K562 (cell line): ENCODE results near the gene EFHB. TPM values are rescaled to one million over a fixed set of nuclear protein-coding genes. Genes with fewer than 3 reads are reported as not detected.

Source experiments
- ATAC-seq: fragments of 200-7000 bp; cut with Tn5 transposase; 3 replicates; pipeline ENCODE4 v1.9.1; 2020; ENCODE audit warnings: moderate library complexity
- BruUV-seq: library from RNA; stranded (reverse); fragments of 400-500 nt; replicated peaks from 2 replicates; lab custom pipeline; 2021; lab: Mats Ljungman, UMichigan
- CTCF ChIA-PET: fragments of 300-600 bp; formaldehyde crosslinking; extraction: SDS; loops from one replicate; lab custom pipeline; 2021; ENCODE audit warnings: low intra/inter-chr PET ratio; lab: Yijun Ruan, JAX
- POLR2A ChIA-PET: fragments of 300-600, 350-650 bp; sonication (Branson Sonifier 250); formaldehyde crosslinking; extraction: SDS; loops from one replicate; lab custom pipeline; 2021; ENCODE audit warnings: antibody characterized with exemption, inconsistent platforms; lab: Yijun Ruan, JAX
- DNase-seq, 4 experiments: peaks; one replicate each; pipeline versions ENCODE4 v3.0.0 to v3.0.0-alpha.2; 2011 to 2018; ENCODE audit warnings: low spot score in 3 of 4, mixed read lengths in 3 of 4; ENCODE audit errors: extremely low read depth in 1 of 4
- FAIRE-seq: peaks from 2 replicates; lab custom pipeline; 2011; peaks lifted over from hg19 to GRCh38; lab: Jason Lieb, UNC
- H2AFZ ChIP-seq: 2 replicates; pipeline ENCODE4 v1.6.0; 2011; ENCODE audit warnings: low read depth, low read length, control low read depth, inconsistent platforms
- H3K27ac ChIP-seq: fragments of 200-600 bp; 3 replicates; pipeline ENCODE4 v1.8.0; 2011; ENCODE audit warnings: low read depth, mild to moderate bottlenecking, control low read depth, inconsistent platforms, low read length, moderate library complexity, mixed read lengths; ENCODE audit errors: extremely low read depth
- H3K27me3 ChIP-seq, 2 experiments: fragments of 300-600 bp in 1 of 2; 2 replicates in 1 of 2; 3 replicates in 1 of 2; pipeline versions ENCODE4 v1.6.0 to v1.8.0; 2011; ENCODE audit warnings: inconsistent platforms in 2 of 2, low read length in 2 of 2, mild to moderate bottlenecking in 1 of 2, mixed read lengths in 1 of 2, moderate library complexity in 1 of 2; ENCODE audit not compliant: control insufficient read depth in 2 of 2, insufficient read depth in 2 of 2
- H3K36me3 ChIP-seq: fragments of 300-600 bp; 3 replicates; pipeline ENCODE4 v1.8.0; 2011; ENCODE audit warnings: mild to moderate bottlenecking, low read length, inconsistent platforms; ENCODE audit not compliant: control insufficient read depth, insufficient read depth
- H3K4me1 ChIP-seq, 2 experiments: fragments of 200-600 bp in 1 of 2; replicated peaks in 1 of 2; 2 replicates in 1 of 2; 3 replicates in 1 of 2; pipeline versions ENCODE4 v1.5.1 to v1.8.0; 2011; ENCODE audit warnings: inconsistent platforms in 2 of 2, low read length in 2 of 2, mild to moderate bottlenecking in 1 of 2, mixed read lengths in 1 of 2, moderate library complexity in 1 of 2; ENCODE audit not compliant: control insufficient read depth in 2 of 2, insufficient read depth in 2 of 2
- H3K4me2 ChIP-seq: 2 replicates; pipeline ENCODE4 v1.6.1; 2011; ENCODE audit warnings: low read length, control low read depth, inconsistent platforms, mixed read lengths; ENCODE audit not compliant: insufficient read depth
- H3K4me3 ChIP-seq: fragments of 200-600 bp; sonication (generic), shearing (Covaris generic); 2 replicates; pipeline ENCODE4 v1.5.1; 2016; ENCODE audit warnings: control low read depth, inconsistent platforms
- H3K79me2 ChIP-seq: fragments of 200-600 bp; 3 replicates; pipeline ENCODE4 v1.8.0; 2011; ENCODE audit warnings: low read length, inconsistent platforms; ENCODE audit not compliant: control insufficient read depth, insufficient read depth
- H3K9ac ChIP-seq, 2 experiments: 2 replicates each; pipeline versions ENCODE4 v1.6.0 to v1.6.1; 2011; ENCODE audit warnings: low read depth in 2 of 2, low read length in 2 of 2, control low read depth in 1 of 2, inconsistent platforms in 1 of 2, mild to moderate bottlenecking in 1 of 2, mixed read lengths in 1 of 2; ENCODE audit not compliant: insufficient read depth in 1 of 2
- H3K9me1 ChIP-seq: one replicate; pipeline ENCODE4 v1.6.0; 2011; ENCODE audit warnings: inconsistent platforms, mild to moderate bottlenecking, low read length, moderate library complexity; ENCODE audit not compliant: control insufficient read depth, insufficient read depth
- H3K9me3 ChIP-seq: replicated peaks from 2 replicates; pipeline ENCODE4 v1.5.1; 2011; ENCODE audit warnings: low read depth, low read length, inconsistent platforms; ENCODE audit not compliant: control insufficient read depth, insufficient read depth
- H4K20me1 ChIP-seq: replicated peaks from 2 replicates; pipeline ENCODE4 v1.6.1; 2011; ENCODE audit warnings: low read length, inconsistent platforms, mixed read lengths; ENCODE audit not compliant: control insufficient read depth, insufficient read depth
- ARID1B ChIP-seq: fragments of 450-650 bp; IDR thresholded peaks from 2 replicates; pipeline ENCODE4 v1.6.1; 2016; ENCODE audit warnings: antibody characterized with exemption, mild to moderate bottlenecking, inconsistent platforms
- EGR1 ChIP-seq: fragments of 450-650 bp; conservative IDR thresholded peaks from 2 replicates; pipeline ENCODE4 v1.6.1; 2017; ENCODE audit warnings: mild to moderate bottlenecking
- ELK1 ChIP-seq: sonication (generic); formaldehyde crosslinking; IDR thresholded peaks from 2 replicates; pipeline ENCODE4 v1.8.1; 2022; ENCODE audit warnings: missing genetic modification reagents
- GATAD2A ChIP-seq: fragments of 450-650 bp; IDR thresholded peaks from 2 replicates; pipeline ENCODE4 v1.6.1; 2017
- HMGN3 ChIP-seq: IDR thresholded peaks from 2 replicates; pipeline ENCODE4 v1.6.1; 2011; ENCODE audit warnings: borderline replicate concordance, low read depth, mild to moderate bottlenecking, mixed read lengths, low read length; ENCODE audit not compliant: insufficient read length; ENCODE audit errors: extremely low read depth
- ILF3 ChIP-seq: fragments of 450-650 bp; IDR thresholded peaks from 2 replicates; pipeline ENCODE4 v1.6.1; 2018; ENCODE audit warnings: antibody characterized with exemption, mild to moderate bottlenecking, moderate library complexity, borderline replicate concordance
- IRF9 ChIP-seq: fragments of 450-650 bp; IDR thresholded peaks from 2 replicates; pipeline ENCODE4 v1.6.1; 2016; ENCODE audit warnings: missing biosample characterization, missing genetic modification characterization
- MAZ ChIP-seq, 2 experiments: fragments of 450-650 bp in 1 of 2; sonication (generic) in 1 of 2; formaldehyde crosslinking; IDR thresholded peaks in 1 of 2; conservative IDR thresholded peaks in 1 of 2; 2 replicates each; pipeline versions ENCODE4 v1.4.0 to v1.5.0; 2020; ENCODE audit warnings: mild to moderate bottlenecking in 1 of 2, missing genetic modification reagents in 1 of 2
- MEIS2 ChIP-seq: fragments of 450-650 bp; IDR thresholded peaks from 2 replicates; pipeline ENCODE4 v1.6.1; 2014; ENCODE audit warnings: mild to moderate bottlenecking; ENCODE audit not compliant: partially characterized antibody
- MTA1 ChIP-seq: fragments of 450-650 bp; IDR thresholded peaks from 2 replicates; pipeline ENCODE4 v1.6.1; 2017; ENCODE audit warnings: borderline replicate concordance
- NKRF ChIP-seq: fragments of 450-650 bp; IDR thresholded peaks from 2 replicates; pipeline ENCODE4 v1.6.1; 2016; ENCODE audit warnings: borderline replicate concordance
- SREBF1 ChIP-seq: fragments of 150-350 bp; IDR thresholded peaks from 2 replicates; pipeline ENCODE4 v1.6.1; 2014; ENCODE audit warnings: antibody characterized with exemption, low read depth, low read length, borderline replicate concordance
- ZFP36 ChIP-seq: fragments of 150-350 bp; IDR thresholded peaks from 2 replicates; pipeline ENCODE4 v1.6.1; 2018; ENCODE audit warnings: low read length, low read depth; ENCODE audit not compliant: partially characterized antibody
- ZNF124 ChIP-seq: sonication (generic); formaldehyde crosslinking; IDR thresholded peaks from 2 replicates; pipeline ENCODE4 v1.8.1; 2022; ENCODE audit warnings: missing genetic modification reagents
- ZNF431 ChIP-seq: sonication (generic); formaldehyde crosslinking; IDR thresholded peaks from 2 replicates; pipeline ENCODE4 v1.8.0; 2022; ENCODE audit warnings: mild to moderate bottlenecking, missing genetic modification reagents
- WGBS: fragments of 100-300 bp; shearing (Covaris generic); methylation state at CpG from one replicate; pipeline ENCODE4 v1.1.6; 2016; ENCODE audit warnings: low coverage, mixed read lengths; ENCODE audit not compliant: insufficient coverage; ENCODE audit errors: missing lambda C conversion rate; 5-methylcytosine and 5-hydroxymethylcytosine counted together
- in situ Hi-C: fragments of 300-500 bp; cut with MboI; formaldehyde crosslinking; loops from 4 replicates; pipeline ENCODE4 v1.15.0; 2018; ENCODE audit warnings: inconsistent platforms, mixed read lengths
- intact Hi-C: fragments of 100-400 bp; cut with micrococcal nuclease; formaldehyde crosslinking; loops from 2 replicates; pipeline ENCODE4 v1.14.2; 2022
- polyA plus RNA-seq, 8 experiments: library from polyadenylated mRNA; depleted of rRNA in 4 of 8; stranded (reverse) in 5 of 8; unstranded in 3 of 8; fragments of >200 nt; fragmentation: Nextera tagmentation in 2 of 8; fragmentation: Illumina TruSeq in 1 of 8; extraction: Ambion mirVana in 2 of 8; extraction: Trizol in 1 of 8; gene quantifications; 2 replicates each; pipeline versions ENCODE4 v1.2.1 to v1.2.3, GENCODE V29; 2011 to 2014; ENCODE audit warnings: inconsistent platforms in 1 of 8, missing spikeins in 1 of 8
- total RNA-seq, 7 experiments: library from RNA; depleted of rRNA in 6 of 7; stranded (reverse); fragments of >200 nt in 6 of 7; fragmentation: Illumina TruSeq in 2 of 7; extraction: Trizol in 2 of 7; gene quantifications; 2 replicates each; pipeline versions ENCODE4 v1.2.1 to v1.2.3, GENCODE V29; 2011 to 2021; ENCODE audit warnings: low replicate concordance in 1 of 7
- TF ChIP-seq, protein P1 (sequence below): fragments of 450-650 bp; IDR thresholded peaks from 2 replicates; pipeline ENCODE4 v1.6.1; 2016; ENCODE audit warnings: mild to moderate bottlenecking

EFHB gene
- total and polyA plus RNA-seq, 9 of the 15 experiments (the other 6 are each of a cell fraction or from before 2014, with no cell fraction given) = 1.5 to 4.0 (median 1.8) TPM

DNA sequence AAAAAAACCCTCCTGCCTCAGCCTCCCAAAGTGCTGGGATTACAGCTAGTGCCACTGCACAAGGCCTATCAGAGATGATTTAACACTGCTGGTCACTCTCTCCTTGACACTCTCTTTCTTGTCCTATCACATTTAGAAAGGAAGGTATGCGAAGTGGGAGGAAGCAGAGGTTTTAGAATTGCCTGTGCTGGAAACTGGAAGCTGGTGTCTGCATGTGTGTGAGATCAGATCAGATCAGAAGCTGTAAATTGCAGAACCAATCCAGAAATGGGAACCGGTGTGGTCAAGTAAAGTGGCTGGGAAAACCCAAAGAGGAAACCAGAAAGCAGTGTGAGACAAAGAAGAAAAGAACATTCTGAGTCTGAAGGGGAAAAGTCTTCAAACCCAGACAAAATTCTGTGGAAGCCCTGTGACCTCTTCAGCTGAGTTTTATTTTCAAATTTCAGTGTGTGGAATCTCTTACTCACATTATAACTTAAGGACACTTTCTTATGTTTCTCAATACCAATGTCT lies 2.8 kb downstream of the EFHB start:
- no TSS peak for BruUV-seq
- peak overlapping the region; percentile 96 for H2AFZ ChIP-seq
- H4K20me1 ChIP-seq = no peaks in the 10 kb centered on the region
- H3K27ac ChIP-seq = peak overlapping the region; percentile 50
- FAIRE-seq (peak; percentile 76), DNase-seq (peak in 2 of 4 experiments; percentile 45 to 59), ATAC-seq (peak; percentile 59)
- intact Hi-C loops (loop anchor here (5.0 kb wide), 1 partner anchor 44 kb away; no protein-coding TSS in a partner anchor), in situ Hi-C loops (no loop called here)
- POLR2A ChIA-PET = interaction anchor here (0.8 to 1.6 kb wide), 4 partner anchors 9 to 24 kb away, joined by 3 to 6 read pairs (median 3); no protein-coding TSS in a partner anchor
- no peaks in the 10 kb centered on the region for H3K27me3 ChIP-seq
- H3K9ac ChIP-seq = peak overlapping the region in 1 of 2 experiments; percentile 9; a peak in 1 of 4 replicates
- H3K9me1 ChIP-seq = no peaks in the 10 kb centered on the region
- 0% methylated on average over 2 of the region's 2 CpGs for WGBS
- peaks cover 24 to 42% of the 10 kb centered on the region in 2 experiments for H3K4me1 ChIP-seq
- no peaks in the 10 kb centered on the region for H3K79me2 ChIP-seq
- no peaks in the 10 kb centered on the region for H3K9me3 ChIP-seq
- CTCF ChIA-PET = no interaction called here
- peak overlapping the region; percentile 54; the same call in 1 of the 2 replicates for H3K4me2 ChIP-seq
- no peaks in the 10 kb centered on the region for H3K36me3 ChIP-seq
- H3K4me3 ChIP-seq = no peak overlapping the region
- TF ChIP-seq ARID1B (peak; percentile 8; the same call in 1 of the 2 replicates), IRF9 (tag) (no peak), MEIS2 (peak; percentile 81), NKRF (no peak), GATAD2A (peak; percentile 48; the same call in 1 of the 2 replicates), ILF3 (no peak), MTA1 (peak; percentile 13; the same call in 1 of the 2 replicates), ZNF431 (CRISPR knock-in tag) (no peak), SREBF1 (no peak), HMGN3 (peak; percentile 73), ZFP36 (peak; percentile 24), ELK1 (CRISPR knock-in tag) (no peak), ZNF124 (CRISPR knock-in tag) (no peak), MAZ (CRISPR knock-in tag; conservative IDR thresholded peaks at IDR 0.05 in 1 of 2, IDR thresholded peaks at IDR 0.05 in 1 of 2) (0 out of 4 replicates have a peak, but pooled peaks of 1 of the 2 experiments have one; percentile 34), EGR1 (no peak)
- TF ChIP-seq, protein P1, sequence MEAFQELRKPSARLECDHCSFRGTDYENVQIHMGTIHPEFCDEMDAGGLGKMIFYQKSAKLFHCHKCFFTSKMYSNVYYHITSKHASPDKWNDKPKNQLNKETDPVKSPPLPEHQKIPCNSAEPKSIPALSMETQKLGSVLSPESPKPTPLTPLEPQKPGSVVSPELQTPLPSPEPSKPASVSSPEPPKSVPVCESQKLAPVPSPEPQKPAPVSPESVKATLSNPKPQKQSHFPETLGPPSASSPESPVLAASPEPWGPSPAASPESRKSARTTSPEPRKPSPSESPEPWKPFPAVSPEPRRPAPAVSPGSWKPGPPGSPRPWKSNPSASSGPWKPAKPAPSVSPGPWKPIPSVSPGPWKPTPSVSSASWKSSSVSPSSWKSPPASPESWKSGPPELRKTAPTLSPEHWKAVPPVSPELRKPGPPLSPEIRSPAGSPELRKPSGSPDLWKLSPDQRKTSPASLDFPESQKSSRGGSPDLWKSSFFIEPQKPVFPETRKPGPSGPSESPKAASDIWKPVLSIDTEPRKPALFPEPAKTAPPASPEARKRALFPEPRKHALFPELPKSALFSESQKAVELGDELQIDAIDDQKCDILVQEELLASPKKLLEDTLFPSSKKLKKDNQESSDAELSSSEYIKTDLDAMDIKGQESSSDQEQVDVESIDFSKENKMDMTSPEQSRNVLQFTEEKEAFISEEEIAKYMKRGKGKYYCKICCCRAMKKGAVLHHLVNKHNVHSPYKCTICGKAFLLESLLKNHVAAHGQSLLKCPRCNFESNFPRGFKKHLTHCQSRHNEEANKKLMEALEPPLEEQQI = no peak
